ENCODE data around the gene KLHL25. TPM values are rescaled to one million over a fixed set of nuclear protein-coding genes. Genes with fewer than 3 reads are reported as not detected.

Gene KLHL25
- total RNA-seq, 1 experiment from 2014 or later = 7.0 TPM

DNA sequence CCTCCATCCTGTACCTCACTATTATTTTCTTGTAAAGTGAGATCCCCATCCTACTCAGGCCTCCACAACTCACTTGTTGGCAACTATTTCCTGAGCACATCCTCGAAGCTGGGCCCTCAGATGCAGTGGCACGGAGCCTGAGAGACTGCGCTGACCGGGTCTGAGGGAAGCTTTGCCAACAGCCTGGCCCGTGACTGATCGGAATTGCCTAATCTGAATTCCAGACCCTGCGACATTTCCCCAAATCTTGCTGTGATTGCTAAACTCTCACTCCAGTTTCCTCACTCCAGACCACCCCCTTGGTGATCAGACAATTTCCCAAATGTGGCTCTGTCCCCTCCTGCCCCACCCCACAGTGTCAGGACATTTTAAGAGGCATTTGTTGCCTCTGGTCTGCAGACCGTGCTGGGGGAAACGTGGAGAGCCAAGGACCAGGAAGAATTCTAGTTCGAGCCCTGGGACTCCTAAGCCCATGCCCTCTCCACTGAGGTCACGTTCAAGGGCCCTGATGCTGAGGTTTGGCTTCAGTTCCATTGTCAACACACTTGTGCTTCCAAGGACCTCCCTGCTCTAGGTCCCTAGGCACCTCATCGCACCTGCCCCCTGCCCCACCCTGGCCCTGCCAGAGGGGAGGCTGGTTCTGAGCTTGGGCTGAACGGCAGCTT, 22.8 kb downstream of the KLHL25 start:
- H3K27me3 ChIP-seq (ENCODE audit: control insufficient read depth, insufficient read depth, low read length) = no peaks in the 10 kb centered on the region
- TF ChIP-seq TCF7L2 (IDR thresholded peaks at IDR 0.05; ENCODE audit: low read depth, low read length) = no peak
- TF ChIP-seq, protein P1, sequence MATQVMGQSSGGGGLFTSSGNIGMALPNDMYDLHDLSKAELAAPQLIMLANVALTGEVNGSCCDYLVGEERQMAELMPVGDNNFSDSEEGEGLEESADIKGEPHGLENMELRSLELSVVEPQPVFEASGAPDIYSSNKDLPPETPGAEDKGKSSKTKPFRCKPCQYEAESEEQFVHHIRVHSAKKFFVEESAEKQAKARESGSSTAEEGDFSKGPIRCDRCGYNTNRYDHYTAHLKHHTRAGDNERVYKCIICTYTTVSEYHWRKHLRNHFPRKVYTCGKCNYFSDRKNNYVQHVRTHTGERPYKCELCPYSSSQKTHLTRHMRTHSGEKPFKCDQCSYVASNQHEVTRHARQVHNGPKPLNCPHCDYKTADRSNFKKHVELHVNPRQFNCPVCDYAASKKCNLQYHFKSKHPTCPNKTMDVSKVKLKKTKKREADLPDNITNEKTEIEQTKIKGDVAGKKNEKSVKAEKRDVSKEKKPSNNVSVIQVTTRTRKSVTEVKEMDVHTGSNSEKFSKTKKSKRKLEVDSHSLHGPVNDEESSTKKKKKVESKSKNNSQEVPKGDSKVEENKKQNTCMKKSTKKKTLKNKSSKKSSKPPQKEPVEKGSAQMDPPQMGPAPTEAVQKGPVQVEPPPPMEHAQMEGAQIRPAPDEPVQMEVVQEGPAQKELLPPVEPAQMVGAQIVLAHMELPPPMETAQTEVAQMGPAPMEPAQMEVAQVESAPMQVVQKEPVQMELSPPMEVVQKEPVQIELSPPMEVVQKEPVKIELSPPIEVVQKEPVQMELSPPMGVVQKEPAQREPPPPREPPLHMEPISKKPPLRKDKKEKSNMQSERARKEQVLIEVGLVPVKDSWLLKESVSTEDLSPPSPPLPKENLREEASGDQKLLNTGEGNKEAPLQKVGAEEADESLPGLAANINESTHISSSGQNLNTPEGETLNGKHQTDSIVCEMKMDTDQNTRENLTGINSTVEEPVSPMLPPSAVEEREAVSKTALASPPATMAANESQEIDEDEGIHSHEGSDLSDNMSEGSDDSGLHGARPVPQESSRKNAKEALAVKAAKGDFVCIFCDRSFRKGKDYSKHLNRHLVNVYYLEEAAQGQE (IDR thresholded peaks at IDR 0.05; ENCODE audit: insufficient read depth in 1 of 2, low read depth in 2 of 2, low read length in 1 of 2) = no peak
- TF ChIP-seq, protein P2, sequence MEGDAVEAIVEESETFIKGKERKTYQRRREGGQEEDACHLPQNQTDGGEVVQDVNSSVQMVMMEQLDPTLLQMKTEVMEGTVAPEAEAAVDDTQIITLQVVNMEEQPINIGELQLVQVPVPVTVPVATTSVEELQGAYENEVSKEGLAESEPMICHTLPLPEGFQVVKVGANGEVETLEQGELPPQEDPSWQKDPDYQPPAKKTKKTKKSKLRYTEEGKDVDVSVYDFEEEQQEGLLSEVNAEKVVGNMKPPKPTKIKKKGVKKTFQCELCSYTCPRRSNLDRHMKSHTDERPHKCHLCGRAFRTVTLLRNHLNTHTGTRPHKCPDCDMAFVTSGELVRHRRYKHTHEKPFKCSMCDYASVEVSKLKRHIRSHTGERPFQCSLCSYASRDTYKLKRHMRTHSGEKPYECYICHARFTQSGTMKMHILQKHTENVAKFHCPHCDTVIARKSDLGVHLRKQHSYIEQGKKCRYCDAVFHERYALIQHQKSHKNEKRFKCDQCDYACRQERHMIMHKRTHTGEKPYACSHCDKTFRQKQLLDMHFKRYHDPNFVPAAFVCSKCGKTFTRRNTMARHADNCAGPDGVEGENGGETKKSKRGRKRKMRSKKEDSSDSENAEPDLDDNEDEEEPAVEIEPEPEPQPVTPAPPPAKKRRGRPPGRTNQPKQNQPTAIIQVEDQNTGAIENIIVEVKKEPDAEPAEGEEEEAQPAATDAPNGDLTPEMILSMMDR (IDR thresholded peaks at IDR 0.05) = no peak
- no peak for TF ChIP-seq SIN3A (IDR thresholded peaks at IDR 0.05; ENCODE audit: borderline replicate concordance, insufficient read depth, low read depth, low read length)
- TF ChIP-seq POLR2AphosphoS5 (IDR thresholded peaks at IDR 0.05; ENCODE audit: low read depth, low read length) = no peak
- POLR2A ChIA-PET = no interaction called here
- H3K27ac ChIP-seq (ENCODE audit: low read length) = no peak overlapping the region
- DNase-seq (ENCODE audit: low read depth, low spot score) = no peak
- in situ Hi-C loops (cut with HindIII; ENCODE audit: low pct_unique_long_range_greater_than_20kb, low sequenced_read_pairs) = no loop called here
- BruUV-seq (replicated peaks) = no TSS peak
- intact Hi-C loops (cut with micrococcal nuclease; ENCODE audit: unreplicated experiment) = no loop called here
- no peaks in the 10 kb centered on the region for H3K9me3 ChIP-seq (ENCODE audit: control insufficient read depth, insufficient read depth, low read depth, low read length)
- no peaks in the 10 kb centered on the region for H3K36me3 ChIP-seq (ENCODE audit: control insufficient read depth, insufficient read depth, low read length)
- CTCF ChIA-PET = no interaction called here
- no peaks in the 10 kb centered on the region for H3K4me1 ChIP-seq (ENCODE audit: control insufficient read depth, insufficient read depth, low read length)
- no peak for ATAC-seq
- H3K4me3 ChIP-seq (ENCODE audit: low read depth in 2 of 2, low read length in 2 of 2) = no peak overlapping the region

DNA sequence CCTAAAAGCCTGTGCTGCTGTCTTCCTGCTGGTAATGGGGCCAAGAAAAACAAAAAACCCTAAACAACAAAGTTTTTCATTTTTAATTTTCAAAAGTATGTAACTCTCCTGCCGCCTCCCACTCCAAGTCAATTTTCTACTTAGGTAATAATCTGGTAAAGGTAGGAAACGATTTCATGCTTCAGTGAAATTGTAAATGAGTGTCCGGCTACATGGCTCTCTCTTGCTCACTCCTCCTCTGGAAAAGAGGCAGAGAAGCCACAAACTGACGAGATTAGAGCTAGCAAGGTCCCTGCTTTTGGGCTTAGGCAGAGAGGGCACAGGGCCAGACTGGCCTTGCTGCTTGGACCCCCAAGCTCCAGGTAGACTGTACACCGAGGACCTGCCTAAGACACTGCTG, 23.5 kb downstream of the KLHL25 start:
- no peak for DNase-seq (ENCODE audit: low read depth, low spot score)
- Histone ChIP-seq H3K36me3 (ENCODE audit: control insufficient read depth, insufficient read depth, low read length) (no peaks in the 10 kb centered on the region), H3K27me3 (ENCODE audit: control insufficient read depth, insufficient read depth, low read length) (no peaks in the 10 kb centered on the region), H3K4me3 (ENCODE audit: low read depth in 2 of 2, low read length in 2 of 2) (no peak overlapping the region), H3K27ac (ENCODE audit: low read length) (no peak overlapping the region), H3K4me1 (ENCODE audit: control insufficient read depth, insufficient read depth, low read length) (no peaks in the 10 kb centered on the region), H3K9me3 (ENCODE audit: control insufficient read depth, insufficient read depth, low read depth, low read length) (no peaks in the 10 kb centered on the region)
- intact Hi-C loops (cut with micrococcal nuclease; ENCODE audit: unreplicated experiment) (no loop called here), in situ Hi-C loops (cut with HindIII; ENCODE audit: low pct_unique_long_range_greater_than_20kb, low sequenced_read_pairs) (no loop called here)
- ATAC-seq = no peak
- TF ChIP-seq, protein P1 (IDR thresholded peaks at IDR 0.05; ENCODE audit: insufficient read depth in 1 of 2, low read depth in 2 of 2, low read length in 1 of 2) = no peak
- TF ChIP-seq, protein P2 (IDR thresholded peaks at IDR 0.05) = no peak
- TF ChIP-seq POLR2AphosphoS5 (IDR thresholded peaks at IDR 0.05; ENCODE audit: low read depth, low read length) (no peak), TCF7L2 (IDR thresholded peaks at IDR 0.05; ENCODE audit: low read depth, low read length) (no peak), SIN3A (IDR thresholded peaks at IDR 0.05; ENCODE audit: borderline replicate concordance, insufficient read depth, low read depth, low read length) (no peak)
- CTCF ChIA-PET = no interaction called here
- no TSS peak for BruUV-seq (replicated peaks)
- POLR2A ChIA-PET = no interaction called here
